H9 (cell line): Measurements from ENCODE around the gene PLCB1. TPM values are rescaled to one million over a fixed set of nuclear protein-coding genes. Genes with fewer than 3 reads are reported as not detected.

Source experiments
- DNase-seq: peaks from one replicate; pipeline ENCODE4 v3.0.0-alpha.2; 2017
- H2AFZ ChIP-seq: one replicate; pipeline ENCODE4 v1.6.1; 2013; ENCODE audit warnings: mild to moderate bottlenecking, low read length, control low read depth, moderate library complexity
- H2AK5ac ChIP-seq: 2 replicates; pipeline ENCODE4 v1.6.1; 2013; ENCODE audit warnings: low read length, control low read depth, mixed read lengths; ENCODE audit not compliant: insufficient read length
- H2BK120ac ChIP-seq: one replicate; pipeline ENCODE4 v1.6.1; 2013; ENCODE audit warnings: low read depth, mild to moderate bottlenecking, low read length, control low read depth, inconsistent platforms; ENCODE audit not compliant: poor library complexity, severe bottlenecking
- H2BK12ac ChIP-seq: 2 replicates; pipeline ENCODE4 v1.6.1; 2013; ENCODE audit warnings: low read length, control low read depth, mixed read lengths, low read depth; ENCODE audit not compliant: insufficient read length
- H2BK15ac ChIP-seq: 2 replicates; pipeline ENCODE4 v1.6.1; 2013; ENCODE audit warnings: low read depth, low read length, control low read depth
- H2BK20ac ChIP-seq: one replicate; pipeline ENCODE4 v1.6.1; 2013; ENCODE audit warnings: low read depth, mild to moderate bottlenecking, low read length, control low read depth, inconsistent platforms; ENCODE audit not compliant: poor library complexity, severe bottlenecking
- H2BK5ac ChIP-seq: 2 replicates; pipeline ENCODE4 v1.6.1; 2013; ENCODE audit warnings: low read length, control low read depth, mixed read lengths; ENCODE audit not compliant: insufficient read length
- H3K14ac ChIP-seq: 2 replicates; pipeline ENCODE4 v1.6.1; 2013; ENCODE audit warnings: low read length, control low read depth; ENCODE audit not compliant: insufficient read depth
- H3K18ac ChIP-seq: 2 replicates; pipeline ENCODE4 v1.6.1; 2013; ENCODE audit warnings: low read depth, mild to moderate bottlenecking, mixed read lengths, low read length, control low read depth; ENCODE audit not compliant: insufficient read length
- H3K23ac ChIP-seq: 2 replicates; pipeline ENCODE4 v1.6.1; 2013; ENCODE audit warnings: low read length, control low read depth, mixed read lengths, low read depth; ENCODE audit not compliant: insufficient read length
- H3K23me2 ChIP-seq: 2 replicates; pipeline ENCODE4 v1.6.1; 2013; ENCODE audit warnings: low read depth, mild to moderate bottlenecking, mixed read lengths, low read length, control low read depth; ENCODE audit not compliant: insufficient read length, poor library complexity, severe bottlenecking
- H3K27ac ChIP-seq: 2 replicates; pipeline ENCODE4 v1.5.1; 2013; ENCODE audit warnings: low read length, control low read depth, mixed read lengths, low read depth; ENCODE audit not compliant: insufficient read length
- H3K27me3 ChIP-seq: 2 replicates; pipeline ENCODE4 v1.6.1; 2013; ENCODE audit warnings: low read length, control low read depth, inconsistent platforms; ENCODE audit not compliant: insufficient read depth
- H3K4ac ChIP-seq: 2 replicates; pipeline ENCODE4 v1.6.1; 2013; ENCODE audit warnings: low read depth, mild to moderate bottlenecking, control low read depth, inconsistent platforms, low read length, moderate library complexity
- H3K4me1 ChIP-seq: 2 replicates; pipeline ENCODE4 v1.6.1; 2013; ENCODE audit warnings: low read length, control low read depth, inconsistent platforms; ENCODE audit not compliant: insufficient read depth
- H3K4me2 ChIP-seq: 2 replicates; pipeline ENCODE4 v1.6.1; 2013; ENCODE audit warnings: low read length, control low read depth, mixed read lengths; ENCODE audit not compliant: insufficient read length, insufficient read depth
- H3K56ac ChIP-seq: 2 replicates; pipeline ENCODE4 v1.6.1; 2013; ENCODE audit warnings: low read depth, mild to moderate bottlenecking, mixed read lengths, low read length, control low read depth; ENCODE audit not compliant: insufficient read length
- H3K79me1 ChIP-seq: 2 replicates; pipeline ENCODE4 v1.6.1; 2013; ENCODE audit warnings: low read depth, mild to moderate bottlenecking, moderate library complexity, low read length, control low read depth, inconsistent platforms; ENCODE audit not compliant: insufficient read depth, poor library complexity, severe bottlenecking
- H3K79me2 ChIP-seq: 2 replicates; pipeline ENCODE4 v1.6.1; 2013; ENCODE audit warnings: low read length, control low read depth, inconsistent platforms; ENCODE audit not compliant: insufficient read depth
- H3K9ac ChIP-seq: 2 replicates; pipeline ENCODE4 v1.6.1; 2013; ENCODE audit warnings: low read length, control low read depth, mixed read lengths; ENCODE audit not compliant: insufficient read length; ENCODE audit errors: extremely low read depth
- H3K9me3 ChIP-seq: one replicate; pipeline ENCODE4 v1.6.1; 2013; ENCODE audit warnings: low read depth, low read length, inconsistent platforms; ENCODE audit not compliant: control insufficient read depth
- H3T11ph ChIP-seq: one replicate; pipeline ENCODE4 v1.6.1; 2013; ENCODE audit warnings: mild to moderate bottlenecking, low read length, control low read depth, inconsistent platforms
- H4K20me1 ChIP-seq: one replicate; pipeline ENCODE4 v1.6.1; 2013; ENCODE audit not compliant: control insufficient read depth, insufficient read length, insufficient read depth
- H4K5ac ChIP-seq: 2 replicates; pipeline ENCODE4 v1.6.1; 2013; ENCODE audit warnings: low read depth, mild to moderate bottlenecking, mixed read lengths, low read length, control low read depth; ENCODE audit not compliant: insufficient read length
- H4K8ac ChIP-seq: replicated peaks from 2 replicates; pipeline ENCODE4 v1.6.1; 2013; ENCODE audit warnings: low read length, control low read depth, mixed read lengths, low read depth; ENCODE audit not compliant: insufficient read length
- H4K91ac ChIP-seq: 2 replicates; pipeline ENCODE4 v1.6.1; 2013; ENCODE audit warnings: low read depth, mild to moderate bottlenecking, moderate library complexity, mixed read lengths, low read length, control low read depth; ENCODE audit not compliant: insufficient read length
- H3K27ac Mint-ChIP-seq, 3 experiments: 2 replicates in 2 of 3; 3 replicates in 1 of 3; pipeline ENCODE4 v1.8.0; 2020 to 2021; ENCODE audit warnings: mixed read lengths in 3 of 3, mild to moderate bottlenecking in 1 of 3, moderate library complexity in 1 of 3
- H3K27me3 Mint-ChIP-seq: 2 replicates; pipeline ENCODE4 v1.8.0; 2021; ENCODE audit warnings: low read depth, mild to moderate bottlenecking, moderate library complexity, mixed read lengths
- H3K36me3 Mint-ChIP-seq, 3 experiments: 2 replicates in 2 of 3; 3 replicates in 1 of 3; pipeline ENCODE4 v1.8.0; 2020 to 2021; ENCODE audit warnings: low read depth in 3 of 3, mixed read lengths in 3 of 3; ENCODE audit not compliant: insufficient read depth in 1 of 3
- H3K4me1 Mint-ChIP-seq, 2 experiments: 2 replicates each; pipeline ENCODE4 v1.8.0; 2020; ENCODE audit warnings: mixed read lengths in 2 of 2
- H3K4me3 Mint-ChIP-seq, 2 experiments: 2 replicates in 1 of 2; 3 replicates in 1 of 2; pipeline ENCODE4 v1.8.0; 2020 to 2021; ENCODE audit warnings: mild to moderate bottlenecking in 2 of 2, mixed read lengths in 2 of 2, moderate library complexity in 1 of 2
- H3K9me3 Mint-ChIP-seq, 2 experiments: 2 replicates in 1 of 2; 3 replicates in 1 of 2; pipeline ENCODE4 v1.8.0; 2020; ENCODE audit warnings: mild to moderate bottlenecking in 2 of 2, mixed read lengths in 2 of 2, moderate library complexity in 1 of 2
- CTCF ChIP-seq: fragments of 200-600 bp; sonication (generic); conservative IDR thresholded peaks from 3 replicates; pipeline ENCODE4 v1.8.0; 2021; ENCODE audit warnings: antibody characterized with exemption, mild to moderate bottlenecking
- total RNA-seq: library from RNA; stranded (reverse); gene quantifications from 2 replicates; pipeline ENCODE4 v1.2.1, GENCODE V29; 2021

PLCB1 gene
- total RNA-seq, 1 experiment from 2014 or later, result 11.5 TPM

GRCh38 chr20:8573686-8574085 is 441.6 kb downstream of the PLCB1 start:
- no peak overlapping the region for H3K4me3 Mint-ChIP-seq
- no peak overlapping the region for H3K27ac Mint-ChIP-seq

More at GRCh38 chr20:8573686-8574085, 441.6 kb downstream of the PLCB1 start:
- H4K20me1 ChIP-seq, result no peaks in the 10 kb centered on the region
- no peak overlapping the region for H3K9ac ChIP-seq
- no peak overlapping the region for H3K18ac ChIP-seq
- H2AFZ ChIP-seq, result no peak overlapping the region
- no peak overlapping the region for H3K4me2 ChIP-seq
- no peaks in the 10 kb centered on the region for H3K79me1 ChIP-seq
- no peaks in the 10 kb centered on the region for H3K79me2 ChIP-seq
- H3K4ac ChIP-seq, result no peak overlapping the region
- H3K23ac ChIP-seq, result no peak overlapping the region
- H3K27me3 ChIP-seq, result no peaks in the 10 kb centered on the region
- no peak overlapping the region for H4K91ac ChIP-seq
- H4K8ac ChIP-seq, result no peak overlapping the region
- no peak overlapping the region for H2BK15ac ChIP-seq
- H2AK5ac ChIP-seq, result no peak overlapping the region
- H3T11ph ChIP-seq, result no peak overlapping the region
- H2BK5ac ChIP-seq, result no peak overlapping the region
- H3K36me3 Mint-ChIP-seq, result no peaks in the 10 kb centered on the region
- TF ChIP-seq CTCF, result no peak
- H2BK12ac ChIP-seq, result no peak overlapping the region
- no peaks in the 10 kb centered on the region for H3K27me3 Mint-ChIP-seq
- H3K23me2 ChIP-seq, result no peaks in the 10 kb centered on the region
- no peak overlapping the region for H3K14ac ChIP-seq
- no peak for DNase-seq
- no peak overlapping the region for H4K5ac ChIP-seq
- H3K56ac ChIP-seq, result no peak overlapping the region
- peaks cover 7 to 9% of the 10 kb centered on the region in 2 experiments for H3K4me1 Mint-ChIP-seq
- H2BK20ac ChIP-seq, result no peak overlapping the region
- no peaks in the 10 kb centered on the region for H3K9me3 ChIP-seq
- no peaks in the 10 kb centered on the region for H3K9me3 Mint-ChIP-seq
- no peak overlapping the region for H3K27ac ChIP-seq
- no peak overlapping the region for H2BK120ac ChIP-seq
- peaks cover 4% of the 10 kb centered on the region; the same call in 1 of the 2 replicates for H3K4me1 ChIP-seq
